C4-2B (cell line): ENCODE data around the gene ERMARD.

Experiments used
- CTCF ChIP-seq: fragments of 450-650 bp; conservative IDR thresholded peaks from 2 replicates; pipeline ENCODE4 v1.5.1; 2017; ENCODE audit warnings: mild to moderate bottlenecking
- ZFX ChIP-seq: fragments of 450-650 bp; IDR thresholded peaks from 2 replicates; pipeline ENCODE4 v1.6.1; 2017

DNA sequence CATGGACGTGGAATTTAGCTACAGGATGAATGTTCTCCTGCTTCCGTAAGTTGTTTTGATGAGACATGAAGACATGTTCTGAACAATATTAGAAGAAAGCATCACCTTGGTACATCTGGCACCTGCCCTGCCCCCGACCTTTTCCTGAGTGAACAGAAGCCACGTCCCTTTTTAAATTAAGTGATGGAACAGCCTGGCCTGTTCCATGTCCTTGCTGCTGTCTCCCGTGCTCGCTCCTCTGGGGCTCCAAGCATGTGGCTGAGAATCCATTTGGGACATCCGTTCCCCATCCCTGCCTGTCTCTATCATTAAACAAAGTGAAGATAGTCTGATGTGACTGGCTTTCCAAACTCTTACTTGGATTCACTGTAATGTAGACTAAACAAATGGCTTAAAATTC, 36.4 kb downstream of the ERMARD start:
- TF ChIP-seq CTCF, result no peak
- no peak for TF ChIP-seq ZFX
